Aorta (tissue), 5 donors: ENCODE results near the gene JPT1. TPM values are rescaled to one million over a fixed set of nuclear protein-coding genes. Genes with fewer than 3 reads are reported as not detected.
"Not testable (repeated sequence)": the region's sequence is repeated elsewhere in the genome, so short reads cannot be mapped to it uniquely, and the experiment has no call there.

Experiments used
- ATAC-seq: fragments of 200-7000 bp; cut with Tn5 transposase; one replicate; pipeline ENCODE4 v1.9.1; 2022; ENCODE audit warnings: moderate library complexity; ENCODE audit not compliant: low FRiP score
- DNase-seq, 2 donors: peaks; one replicate each; pipeline ENCODE4 v3.0.0-alpha.2; 2020
- H3K27ac ChIP-seq, 2 donors: one replicate each; pipeline ENCODE4 v1.5.1; 2013; ENCODE audit warnings: low read length in 2 of 2, mild to moderate bottlenecking in 2 of 2, moderate library complexity in 2 of 2, control low read depth in 1 of 2, inconsistent platforms in 1 of 2, low read depth in 1 of 2
- H3K27me3 ChIP-seq, 2 donors: one replicate each; pipeline ENCODE4 v1.6.1; 2013; ENCODE audit warnings: control low read depth in 1 of 2, low read length in 1 of 2, mild to moderate bottlenecking in 1 of 2, moderate library complexity in 1 of 2; ENCODE audit not compliant: insufficient read depth in 2 of 2, control insufficient read depth in 1 of 2
- H3K36me3 ChIP-seq, 2 donors: one replicate each; pipeline ENCODE4 v1.6.1; 2013; ENCODE audit warnings: control low read depth in 1 of 2, low read length in 1 of 2, mild to moderate bottlenecking in 1 of 2; ENCODE audit not compliant: insufficient read depth in 2 of 2, control insufficient read depth in 1 of 2
- H3K4me1 ChIP-seq, 2 donors: one replicate each; pipeline ENCODE4 v1.6.1; 2013; ENCODE audit warnings: low read length in 2 of 2, control low read depth in 1 of 2, mild to moderate bottlenecking in 1 of 2, moderate library complexity in 1 of 2; ENCODE audit not compliant: insufficient read depth in 2 of 2, control insufficient read depth in 1 of 2
- H3K4me3 ChIP-seq, 2 donors: one replicate each; pipeline ENCODE4 v1.5.1; 2013; ENCODE audit warnings: low read length in 2 of 2, control low read depth in 1 of 2, mild to moderate bottlenecking in 1 of 2
- H3K9me3 ChIP-seq: one replicate; pipeline ENCODE4 v1.6.1; 2013; ENCODE audit warnings: mild to moderate bottlenecking, low read length; ENCODE audit not compliant: control insufficient read depth
- WGBS, 2 donors: extraction: QIAGEN DNeasy Blood & Tissue Kit; methylation state at CpG; one replicate each; pipeline ENCODE4 v1.1.7; 2013; 5-methylcytosine and 5-hydroxymethylcytosine counted together
- intact Hi-C, 2 donors: fragments of 100-400 bp; cut with DNase I; formaldehyde crosslinking; loops; one replicate each; pipeline versions ENCODE4 v1.14.2 to v1.15.0; 2022
- polyA plus RNA-seq, 2 donors: library from polyadenylated mRNA; stranded (reverse); fragments of 200-250 nt; gene quantifications; one replicate each; pipeline ENCODE4 v1.2.3, GENCODE V29; 2013
- total RNA-seq, 2 donors: library from RNA; stranded (reverse); fragmentation: NEBNext Ultra II Directional; extraction: Animal tissue kit (Norgen Biotek cat#: 25700); gene quantifications; one replicate each; pipeline ENCODE4 v1.2.1, GENCODE V29; 2021
- donor health status: healthy with polysubstance abuse.
- donor health status: Bipolar disorder and iron deficiency.
- donor health status: DM: no; HTN: no; CAD: no.
- donor health status: DM: no; HTN: no; CAD: no.
- donor health status: DM: yes; HTN: yes; CAD: no.

JPT1 gene
- total and polyA plus RNA-seq, 4 donors = 10.8 to 144 (median 17.2) TPM

DNA sequence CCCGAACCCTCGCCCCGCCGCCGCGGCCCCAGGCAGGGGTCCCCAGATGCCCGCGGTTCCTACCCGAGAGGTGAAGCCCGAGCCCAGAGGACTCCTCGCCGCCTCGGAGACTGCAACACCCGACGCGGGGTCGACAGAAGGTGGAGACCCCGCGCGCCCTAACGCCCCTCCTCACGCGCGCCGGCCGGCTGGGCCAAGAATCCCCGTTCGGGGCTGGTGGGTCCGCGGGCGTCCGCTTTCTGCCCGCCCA lies 27.9 kb upstream of the JPT1 start:
- no peaks in the 10 kb centered on the region for H3K36me3 ChIP-seq
- peak overlapping the region in 1 of 2 donors; percentile 43 for H3K27ac ChIP-seq
- no peaks in the 10 kb centered on the region for H3K4me1 ChIP-seq
- DNase-seq (peak in 1 of 2 donors; percentile 79), ATAC-seq (peak; percentile 20)
- intact Hi-C loops = loop anchor here (5.0 to 10.0 kb wide), 2 partner anchors 70 to 127 kb away; no protein-coding TSS in a partner anchor
- no peaks in the 10 kb centered on the region for H3K9me3 ChIP-seq
- WGBS, 2 donors = 0 to 1% methylated on average over 32 to 33 of the region's 33 CpGs
- H3K27me3 ChIP-seq = no peaks in the 10 kb centered on the region
- peak overlapping the region; percentile 85 to 99 for H3K4me3 ChIP-seq

DNA sequence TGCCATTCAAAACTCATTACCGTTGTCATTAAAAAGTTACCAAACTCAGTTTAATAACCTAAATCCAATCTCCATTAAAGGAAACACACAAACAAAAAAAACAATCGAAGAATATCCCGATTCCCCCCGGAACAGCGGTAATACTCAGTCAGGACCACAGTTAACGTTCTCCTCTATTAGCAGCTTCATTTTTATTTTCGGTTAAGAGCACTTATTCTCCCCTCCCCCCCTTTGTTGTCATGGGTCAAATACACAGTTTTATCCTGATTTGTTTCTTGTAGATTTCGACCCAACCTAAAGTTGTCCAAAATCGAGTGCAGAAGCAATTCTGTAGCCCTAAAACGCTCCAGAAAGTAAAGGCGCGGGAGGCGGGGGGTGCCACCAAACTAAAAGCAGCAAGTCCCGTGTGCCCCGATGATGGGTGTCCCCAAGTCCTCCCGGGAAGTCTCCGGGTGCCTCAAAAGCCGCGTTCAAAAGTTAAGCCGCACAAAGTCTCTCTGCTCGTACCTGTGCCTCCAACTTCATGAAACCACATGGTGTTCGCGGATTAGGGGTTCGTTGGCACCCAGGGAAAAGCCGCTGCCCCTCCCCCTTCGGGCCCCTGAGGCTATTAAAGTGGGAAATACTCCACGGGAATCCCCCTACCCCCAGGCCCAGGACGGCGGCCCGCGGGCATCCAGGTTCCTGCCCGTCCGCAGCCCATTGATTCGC lies 27.5 kb upstream of the JPT1 start:
- no peak for DNase-seq
- no peaks in the 10 kb centered on the region for H3K36me3 ChIP-seq
- WGBS, 2 donors = 0% methylated on average over 34 of the region's 34 CpGs
- intact Hi-C loops = loop anchor here (5.0 to 10.0 kb wide), 2 partner anchors 69 to 127 kb away; no protein-coding TSS in a partner anchor
- no peaks in the 10 kb centered on the region for H3K4me1 ChIP-seq
- no peaks in the 10 kb centered on the region for H3K27me3 ChIP-seq
- H3K9me3 ChIP-seq = no peaks in the 10 kb centered on the region
- ATAC-seq = peak; percentile 9
- peak overlapping the region in 1 of 2 donors; percentile 43 for H3K27ac ChIP-seq
- H3K4me3 ChIP-seq = peak overlapping the region; percentile 85 to 99

GRCh38 chr17:75181110-75181509 lies 26.8 kb upstream of the JPT1 start:
- H3K36me3 ChIP-seq = peaks cover 0 to 2% of the 10 kb centered on the region in 2 donors
- intact Hi-C loops = loop anchor here (5.0 to 10.0 kb wide), 2 partner anchors 69 to 126 kb away; no protein-coding TSS in a partner anchor
- no peak overlapping the region for H3K27ac ChIP-seq
- 7 to 8% methylated on average over 8 of the region's 8 CpGs for WGBS, 2 donors
- H3K4me3 ChIP-seq = peak overlapping the region; percentile 85 to 99
- no peak for DNase-seq
- no peak for ATAC-seq
- H3K9me3 ChIP-seq = no peaks in the 10 kb centered on the region
- H3K4me1 ChIP-seq = no peaks in the 10 kb centered on the region
- H3K27me3 ChIP-seq = no peaks in the 10 kb centered on the region

DNA sequence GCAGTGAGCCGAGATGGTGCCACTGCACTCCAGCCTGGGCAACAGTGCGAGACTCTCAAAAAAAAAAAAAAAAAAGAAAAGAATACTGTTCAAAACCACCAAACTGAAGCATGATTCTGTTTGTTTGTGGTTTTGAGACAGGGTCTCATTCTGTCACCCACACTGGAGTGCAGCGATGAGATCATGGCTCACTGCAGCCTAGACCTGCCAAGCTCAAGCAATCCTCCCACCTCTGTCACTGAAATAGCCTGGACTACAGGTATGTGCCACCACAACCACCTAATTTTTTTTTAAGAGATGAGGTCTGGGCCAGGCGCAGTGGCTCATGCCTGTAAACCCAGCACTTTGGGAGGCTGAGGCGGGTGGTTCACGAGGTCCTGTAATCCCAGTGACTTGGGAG lies 24.1 kb upstream of the JPT1 start:
- H3K27ac ChIP-seq = no peak overlapping the region
- H3K4me1 ChIP-seq = no peaks in the 10 kb centered on the region
- H3K27me3 ChIP-seq = no peaks in the 10 kb centered on the region
- peaks cover 0 to 4% of the 10 kb centered on the region in 2 donors for H3K36me3 ChIP-seq
- no peak overlapping the region for H3K4me3 ChIP-seq
- ATAC-seq (no peak), DNase-seq (no peak)
- intact Hi-C loops = loop anchor here in 1 of 2 donors (10.0 kb wide), 1 partner anchor 64 kb away; no protein-coding TSS in a partner anchor
- H3K9me3 ChIP-seq = no peaks in the 10 kb centered on the region
- 92% methylated on average over 6 of the region's 6 CpGs for WGBS, 2 donors

GRCh38 chr17:75176625-75177024 lies 22.3 kb upstream of the JPT1 start:
- Histone ChIP-seq H3K36me3 (peaks cover 0 to 4% of the 10 kb centered on the region in 2 donors), H3K4me3 (no peak overlapping the region), H3K27me3 (no peaks in the 10 kb centered on the region), H3K27ac (no peak overlapping the region), H3K9me3 (no peaks in the 10 kb centered on the region), H3K4me1 (no peaks in the 10 kb centered on the region)
- no peak for ATAC-seq
- intact Hi-C loops = loop anchor here in 1 of 2 donors (10.0 kb wide), 1 partner anchor 62 kb away; no protein-coding TSS in a partner anchor
- 89% methylated on average over 5 of the region's 5 CpGs for WGBS, 2 donors
- DNase-seq = no peak

DNA sequence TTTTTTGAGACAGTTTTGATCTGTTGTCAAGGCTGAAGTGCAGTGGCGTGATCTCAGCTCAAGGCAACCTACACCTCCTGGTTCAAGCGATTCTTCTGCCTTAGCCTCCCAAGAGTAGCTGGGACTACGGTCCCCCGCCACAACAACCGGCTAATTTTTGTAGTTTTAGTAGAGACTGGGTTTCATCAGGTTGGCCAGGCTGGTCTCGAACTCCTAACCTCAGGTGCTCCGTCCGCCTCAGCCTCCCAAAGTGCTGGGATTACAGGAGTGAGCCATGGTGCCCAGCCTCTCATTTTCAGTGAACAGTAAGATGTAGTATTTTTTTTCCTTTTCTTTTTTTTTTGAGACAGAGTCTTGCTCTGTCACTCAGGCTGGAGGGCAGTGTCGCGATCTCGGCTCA lies 20.7 kb upstream of the JPT1 start:
- H3K9me3 ChIP-seq = no peaks in the 10 kb centered on the region
- peaks cover 0 to 2% of the 10 kb centered on the region in 2 donors for H3K4me1 ChIP-seq
- intact Hi-C loops = loop anchor here in 1 of 2 donors (10.0 kb wide), 1 partner anchor 60 kb away; no protein-coding TSS in a partner anchor
- H3K27me3 ChIP-seq = no peaks in the 10 kb centered on the region
- H3K36me3 ChIP-seq = peaks cover 0 to 5% of the 10 kb centered on the region in 2 donors
- ATAC-seq (no peak), DNase-seq (peak in 1 of 2 donors; percentile 31)
- 88 to 93% methylated on average over 11 of the region's 11 CpGs for WGBS, 2 donors
- no peak overlapping the region for H3K4me3 ChIP-seq
- no peak overlapping the region for H3K27ac ChIP-seq

DNA sequence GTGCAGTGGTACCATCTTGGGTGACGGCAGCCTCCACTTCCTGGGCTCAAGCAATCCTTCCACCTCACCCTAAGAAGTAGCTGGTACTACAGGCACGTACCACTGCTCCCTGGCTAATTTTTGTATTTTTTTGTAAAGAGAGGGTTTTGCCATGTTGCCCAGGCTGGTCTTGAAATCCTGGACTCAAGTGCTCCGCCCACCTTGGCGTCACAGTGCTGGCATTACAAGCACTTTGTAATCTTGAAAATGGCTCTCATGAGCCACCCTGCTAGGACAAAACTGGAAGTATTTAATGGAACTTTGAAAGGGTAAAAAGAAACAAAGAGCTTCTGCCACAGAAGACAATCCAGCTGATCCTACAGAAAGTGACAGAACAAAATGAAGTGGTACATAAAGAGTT lies 19.2 kb upstream of the JPT1 start:
- 66 to 68% methylated on average over 4 of the region's 4 CpGs for WGBS, 2 donors
- peak in 1 of 2 donors; percentile 6 for DNase-seq
- Histone ChIP-seq H3K4me1 (peaks cover 0 to 2% of the 10 kb centered on the region in 2 donors), H3K9me3 (no peaks in the 10 kb centered on the region), H3K36me3 (peaks cover 0 to 6% of the 10 kb centered on the region in 2 donors), H3K27me3 (no peaks in the 10 kb centered on the region), H3K4me3 (no peak overlapping the region), H3K27ac (no peak overlapping the region)
- ATAC-seq = no peak
- intact Hi-C loops = loop anchor here in 1 of 2 donors (10.0 kb wide), 1 partner anchor 59 kb away; no protein-coding TSS in a partner anchor

DNA sequence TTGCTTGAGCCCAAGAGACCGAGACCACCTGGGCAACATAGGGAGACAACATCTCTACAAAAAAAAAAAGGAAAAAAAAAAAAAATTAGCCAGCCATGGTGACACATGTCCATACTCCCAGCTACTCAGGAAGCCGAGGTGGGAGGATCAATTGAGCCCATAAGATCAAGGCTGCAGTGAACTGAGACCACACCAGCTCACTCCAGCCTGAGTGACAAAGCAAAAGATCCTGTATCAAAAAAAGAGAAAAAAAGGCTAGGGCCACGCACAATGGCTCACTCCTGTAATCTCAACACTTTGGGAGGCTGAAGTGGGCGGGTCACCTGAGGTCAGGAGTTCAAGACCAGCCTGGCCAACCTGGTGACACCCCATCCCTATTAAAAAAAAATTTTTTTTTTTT lies 14.7 kb upstream of the JPT1 start:
- Histone ChIP-seq H3K27ac (no peak overlapping the region), H3K36me3 (peaks cover 0 to 2% of the 10 kb centered on the region in 2 donors), H3K4me1 (peaks cover 0 to 2% of the 10 kb centered on the region in 2 donors), H3K27me3 (no peaks in the 10 kb centered on the region), H3K9me3 (no peaks in the 10 kb centered on the region), H3K4me3 (no peak overlapping the region)
- intact Hi-C loops = no loop called here
- WGBS, 2 donors = 90 to 93% methylated on average over 4 of the region's 4 CpGs
- ATAC-seq (no peak), DNase-seq (peak in 1 of 2 donors; percentile 15)

DNA sequence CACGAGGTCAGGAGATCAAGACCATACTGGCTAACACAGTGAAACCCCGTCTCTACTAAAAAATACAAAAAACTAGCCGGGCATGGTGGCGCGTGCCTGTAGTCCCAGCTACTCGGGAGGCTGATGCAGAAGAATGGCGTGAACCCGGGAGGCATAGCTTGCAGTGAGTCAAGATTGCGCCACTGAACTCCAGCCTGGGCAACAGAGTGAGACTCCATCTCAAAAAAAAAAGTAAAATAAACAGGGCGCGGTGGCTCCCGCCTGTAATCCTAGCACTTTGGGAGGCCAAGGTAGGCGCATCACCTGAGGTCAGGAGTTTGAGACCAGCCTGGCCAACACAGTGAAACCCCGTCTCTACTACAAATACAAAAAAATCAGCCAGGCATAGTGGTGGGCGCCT lies 10.3 kb upstream of the JPT1 start:
- H3K27ac ChIP-seq, H3K9me3 ChIP-seq, H3K27me3 ChIP-seq, H3K4me3 ChIP-seq, H3K4me1 ChIP-seq, H3K36me3 ChIP-seq, ATAC-seq, intact Hi-C loops: not testable (repeated sequence)
- 96% methylated on average over 15 of the region's 15 CpGs for WGBS, 2 donors
- DNase-seq = peak in 1 of 2 donors; percentile 47
